ENCODE measurements around the gene PPAN.
A peak's percentile ranks its signal among the peaks of the same experiment; 100 is the strongest.

Gene PPAN, protein sequence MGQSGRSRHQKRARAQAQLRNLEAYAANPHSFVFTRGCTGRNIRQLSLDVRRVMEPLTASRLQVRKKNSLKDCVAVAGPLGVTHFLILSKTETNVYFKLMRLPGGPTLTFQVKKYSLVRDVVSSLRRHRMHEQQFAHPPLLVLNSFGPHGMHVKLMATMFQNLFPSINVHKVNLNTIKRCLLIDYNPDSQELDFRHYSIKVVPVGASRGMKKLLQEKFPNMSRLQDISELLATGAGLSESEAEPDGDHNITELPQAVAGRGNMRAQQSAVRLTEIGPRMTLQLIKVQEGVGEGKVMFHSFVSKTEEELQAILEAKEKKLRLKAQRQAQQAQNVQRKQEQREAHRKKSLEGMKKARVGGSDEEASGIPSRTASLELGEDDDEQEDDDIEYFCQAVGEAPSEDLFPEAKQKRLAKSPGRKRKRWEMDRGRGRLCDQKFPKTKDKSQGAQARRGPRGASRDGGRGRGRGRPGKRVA

DNA sequence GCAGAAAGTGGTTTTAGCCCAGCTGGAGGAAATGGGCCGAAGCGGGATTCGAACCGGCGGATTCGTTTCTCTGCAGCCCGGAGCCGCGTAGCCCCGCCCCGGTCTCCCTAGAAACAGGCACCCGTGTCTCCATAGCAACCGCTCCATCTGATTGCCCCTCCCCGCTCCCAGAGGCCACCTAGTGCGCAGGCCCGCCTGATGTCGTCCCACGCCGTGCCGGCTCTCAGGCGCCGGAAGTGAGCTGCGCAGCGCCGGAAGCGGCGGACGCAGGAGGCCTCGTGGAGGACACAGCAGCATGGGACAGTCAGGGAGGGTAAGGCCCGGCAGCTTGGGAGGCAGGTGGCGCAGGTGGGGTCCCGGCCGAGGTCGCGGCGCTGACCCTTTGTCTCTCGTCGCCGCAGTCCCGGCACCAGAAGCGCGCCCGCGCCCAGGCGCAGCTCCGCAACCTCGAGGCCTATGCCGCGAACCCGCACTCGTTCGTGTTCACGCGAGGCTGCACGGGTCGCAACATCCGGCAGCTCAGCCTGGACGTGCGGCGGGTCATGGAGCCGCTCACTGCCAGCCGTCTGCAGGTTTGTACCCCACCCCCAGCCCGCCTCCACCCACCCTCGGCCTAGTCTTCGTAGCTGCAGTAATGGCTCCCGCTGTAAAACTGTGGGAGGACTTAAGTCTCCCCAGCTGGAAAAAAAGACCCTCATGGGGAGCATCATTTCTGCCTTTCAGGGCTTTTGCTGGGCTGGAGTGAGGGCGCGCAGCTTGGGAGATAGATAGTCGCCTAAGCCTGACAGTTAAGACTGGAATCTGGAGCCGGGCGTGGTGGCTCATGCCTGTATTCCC lies at the start of gene PPAN:
TSS of gene PPAN (plus strand) at position 263 of the 837 bp plus-strand sequence. CDS start at position 296, 33 bp downstream.
- DNase-seq (ENCODE audit: low read depth in 2 of 3, low spot score in 1 of 3): peak; percentile 97 to 98 (median 97)

DNA sequence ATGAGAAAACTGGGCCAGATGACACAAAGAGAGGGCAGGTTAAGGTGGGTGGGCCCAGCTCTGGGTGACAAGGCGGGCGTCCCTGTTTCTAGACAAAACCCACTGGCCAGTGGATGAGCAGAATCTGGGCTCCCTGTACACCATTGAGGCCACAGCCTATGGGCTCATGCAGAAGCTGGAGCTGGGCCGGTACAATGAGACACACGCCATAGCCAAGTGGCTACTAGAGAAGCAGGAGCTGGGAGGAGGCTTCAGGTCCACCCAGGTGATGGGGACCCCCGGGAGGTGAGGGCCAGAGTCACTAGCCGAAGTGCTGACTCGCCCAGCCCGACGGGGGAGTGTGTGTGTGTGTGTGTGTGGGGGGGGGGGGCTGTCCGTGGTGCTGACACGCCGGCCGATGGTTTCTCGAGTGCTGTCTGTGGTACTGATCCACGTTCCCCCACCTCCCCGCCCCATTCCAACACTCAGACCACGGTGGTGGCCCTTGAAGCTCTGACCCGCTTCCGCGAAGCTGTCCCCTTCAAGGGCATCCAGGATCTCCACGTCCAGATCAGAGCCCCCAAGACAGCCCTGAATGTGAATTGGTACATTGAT lies 44.3 kb upstream of the PPAN start:
- no peak for DNase-seq (ENCODE audit: low read depth in 2 of 3, low spot score in 1 of 3)

DNA sequence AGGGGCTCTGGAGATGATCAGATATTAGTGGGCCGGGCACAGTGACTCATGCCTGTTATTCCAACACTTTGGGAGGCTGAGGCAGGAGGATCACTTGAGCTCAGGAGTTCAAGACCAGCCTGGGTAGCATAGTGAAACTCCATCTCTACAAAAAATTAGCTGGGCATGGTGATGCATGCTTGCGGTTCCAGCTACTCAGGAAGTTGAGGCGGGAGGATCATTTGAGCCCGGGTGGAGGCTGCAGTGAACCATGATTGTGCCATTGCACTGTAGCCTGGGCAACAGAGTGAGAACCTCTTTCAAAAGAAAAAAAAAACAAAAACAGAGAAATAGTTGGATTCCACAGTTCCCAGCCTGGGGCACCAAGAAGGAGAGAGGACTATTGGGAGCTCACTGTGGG lies 38.0 kb upstream of the PPAN start:
- DNase-seq (ENCODE audit: low read depth in 2 of 3, low spot score in 1 of 3): no peak

DNA sequence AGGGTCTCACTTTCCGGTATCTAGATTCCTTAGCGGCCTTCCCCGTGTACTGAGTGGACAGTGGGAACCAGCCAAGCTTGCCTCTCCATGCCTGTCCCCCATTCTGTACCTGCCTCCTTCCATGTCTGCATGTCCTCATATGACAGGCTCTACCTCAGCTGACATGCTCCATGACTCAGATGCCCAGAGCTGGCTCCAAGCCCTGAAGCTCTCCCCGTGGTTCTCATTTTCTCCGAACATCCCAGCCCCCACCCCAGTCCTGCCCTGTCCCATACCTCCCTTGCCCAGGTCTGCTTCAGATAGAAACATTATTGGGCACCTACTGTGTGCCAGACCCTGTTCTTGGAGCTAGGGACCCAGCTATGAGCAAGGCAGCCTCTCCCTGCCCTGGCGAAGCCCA lies 37.1 kb upstream of the PPAN start:
- DNase-seq (ENCODE audit: low read depth in 2 of 3, low spot score in 1 of 3): no peak

DNA sequence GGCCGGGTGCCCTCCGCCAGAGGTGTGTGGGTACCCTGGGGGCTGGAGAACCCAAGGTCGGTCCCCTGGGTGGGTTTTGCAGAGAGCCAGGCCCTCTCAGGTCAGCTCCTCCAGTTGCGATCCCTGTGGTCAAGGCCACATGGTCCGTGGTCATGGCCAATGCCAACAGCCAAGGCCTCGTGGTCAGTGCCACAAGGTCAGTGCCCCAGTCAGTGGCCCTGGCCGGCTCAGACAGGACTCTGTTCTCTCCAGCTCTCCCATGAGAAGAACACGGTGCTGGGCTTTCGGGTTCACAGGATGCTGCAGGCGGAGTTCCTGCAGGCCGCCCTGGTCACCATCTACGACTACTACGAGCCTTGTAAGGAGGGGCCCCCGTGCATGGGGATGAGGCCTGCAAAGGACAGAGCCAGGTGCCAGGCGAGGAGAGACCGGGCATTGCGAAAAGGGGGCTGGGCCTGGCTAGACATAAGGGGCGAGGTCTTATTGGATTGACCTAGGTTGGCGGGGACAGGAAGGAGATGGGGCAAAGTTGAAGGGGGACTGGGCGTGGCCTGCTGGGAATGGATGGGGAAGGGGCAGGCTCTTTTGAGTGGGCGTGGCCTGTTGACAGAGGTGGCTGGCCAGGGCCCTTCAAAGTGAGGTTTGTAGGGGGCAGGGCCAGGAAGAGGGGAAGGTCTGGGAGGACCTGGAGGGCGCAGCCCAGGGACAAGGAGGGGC lies 35.3 kb upstream of the PPAN start:
- no peak for DNase-seq (ENCODE audit: low read depth in 2 of 3, low spot score in 1 of 3)

DNA sequence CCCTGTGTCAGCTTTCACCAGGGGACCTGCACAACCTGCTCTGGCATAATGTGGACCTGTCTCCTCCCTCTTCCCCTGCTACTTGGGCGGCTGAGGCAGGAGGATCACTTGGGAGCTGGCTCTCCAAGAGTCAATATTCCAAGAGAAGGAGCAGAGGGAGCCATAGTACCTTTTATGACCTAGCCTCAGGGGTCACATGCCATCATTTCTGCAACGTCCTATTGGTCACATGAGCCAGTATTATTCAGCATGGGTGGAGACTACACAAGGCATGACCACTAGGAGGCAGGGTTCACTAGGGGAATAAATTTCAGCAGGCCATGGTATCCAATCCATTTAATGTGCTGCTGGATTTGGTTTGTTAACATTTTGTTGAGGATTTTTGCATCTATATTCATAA lies 32.0 kb upstream of the PPAN start:
- DNase-seq (ENCODE audit: low read depth in 2 of 3, low spot score in 1 of 3): peak; percentile 25 to 57 (median 40)

DNA sequence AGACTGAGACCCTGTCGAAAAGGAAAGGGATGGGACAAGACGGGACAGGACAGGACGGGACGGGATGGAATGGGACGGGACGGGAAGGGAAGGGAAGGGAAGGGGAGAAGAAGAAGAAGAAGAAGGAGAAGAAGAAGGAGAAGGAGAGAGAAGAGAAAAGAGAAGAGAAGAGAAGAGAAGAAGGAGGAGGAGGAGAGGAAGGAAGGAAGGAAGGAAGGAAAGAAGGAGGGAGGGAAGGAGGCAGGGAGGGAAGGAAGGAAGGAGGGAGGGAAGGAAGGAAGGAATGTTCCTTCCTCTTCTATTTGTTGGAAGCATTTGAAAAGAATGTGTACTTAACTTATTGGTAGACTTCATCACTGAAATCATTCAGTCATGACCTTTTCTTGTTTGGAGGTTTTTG lies 29.6 kb upstream of the PPAN start:
- no peak for DNase-seq (ENCODE audit: low read depth in 2 of 3, low spot score in 1 of 3)

DNA sequence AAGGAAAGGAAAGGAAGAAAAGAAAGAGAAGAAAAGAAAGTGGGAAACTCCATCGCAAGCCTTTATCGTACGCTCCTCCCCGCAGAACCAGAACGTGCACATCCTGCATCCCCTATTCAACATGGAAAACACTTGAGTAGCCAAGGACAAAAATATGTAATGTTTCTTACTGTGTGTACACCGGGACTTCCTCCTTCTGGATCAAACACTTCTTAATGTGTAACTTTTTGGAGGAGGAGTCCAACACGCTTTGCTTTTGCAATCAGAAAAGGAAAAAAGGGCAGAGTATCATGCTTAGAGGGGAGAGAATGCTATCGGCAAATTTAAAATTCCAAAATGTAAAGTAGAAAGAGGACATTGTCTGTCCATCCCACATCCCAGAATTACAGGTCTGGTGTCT lies 27.8 kb upstream of the PPAN start:
- no peak for DNase-seq (ENCODE audit: low read depth in 2 of 3, low spot score in 1 of 3)

DNA sequence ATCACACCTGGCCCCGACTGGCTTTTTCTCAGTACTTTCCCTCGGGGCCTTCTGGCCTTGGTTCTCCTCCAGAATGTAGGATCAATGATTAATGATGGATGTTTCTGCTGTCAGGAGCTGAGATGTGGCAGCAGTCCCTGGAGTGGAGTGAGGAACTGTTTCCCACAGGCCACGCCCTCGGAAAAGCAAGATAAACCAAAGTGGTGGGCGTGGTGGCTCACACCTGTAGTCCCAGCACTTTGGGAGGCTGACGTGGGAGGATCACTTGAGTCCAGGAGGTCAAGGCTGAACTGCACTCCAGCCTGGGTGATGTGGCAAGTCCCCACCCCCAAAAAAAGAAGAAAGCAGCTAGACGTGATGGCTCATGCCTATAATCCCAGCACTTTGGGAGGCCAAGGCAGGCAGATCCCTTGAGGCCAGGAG lies 27.1 kb upstream of the PPAN start:
- no peak for DNase-seq (ENCODE audit: low read depth in 2 of 3, low spot score in 1 of 3)

DNA sequence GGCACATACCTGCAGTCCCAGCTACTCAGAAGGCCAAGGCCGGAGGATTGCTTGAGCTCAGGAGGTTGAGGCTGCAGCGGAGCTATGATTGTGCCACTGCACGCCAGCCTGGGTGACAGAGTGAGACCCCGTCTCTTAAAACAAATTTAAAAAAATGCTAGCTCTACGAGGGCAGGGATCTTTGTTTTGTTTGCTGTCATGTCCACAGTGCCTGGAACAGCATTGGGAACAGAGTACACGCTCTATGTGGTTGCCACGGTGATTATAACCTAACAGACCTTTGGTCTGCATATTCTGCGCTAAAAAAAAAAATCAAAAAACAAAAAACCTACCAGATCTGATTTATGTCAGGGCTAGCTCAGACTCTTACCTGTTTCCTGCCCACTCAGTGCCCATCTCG lies 22.3 kb upstream of the PPAN start:
- no peak for DNase-seq (ENCODE audit: low read depth in 2 of 3, low spot score in 1 of 3)

DNA sequence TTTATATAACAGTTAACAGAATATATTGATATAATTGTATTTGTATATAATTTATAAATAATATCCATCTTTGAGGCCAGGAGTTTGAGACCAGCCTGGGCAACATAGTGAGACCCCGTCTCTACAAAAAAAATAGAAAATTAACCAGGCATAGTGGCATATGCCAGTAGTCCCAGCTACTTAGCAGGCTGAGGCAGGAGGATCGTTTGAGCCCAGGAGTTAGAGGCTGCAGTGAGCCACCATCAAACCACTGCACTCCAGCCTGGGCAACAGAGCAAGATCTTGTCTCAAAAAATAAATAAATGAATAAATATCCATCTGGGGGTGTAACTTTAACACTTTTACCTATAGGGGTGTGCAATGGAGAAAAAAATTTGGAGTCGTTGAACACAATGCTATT lies 21.4 kb upstream of the PPAN start:
- DNase-seq (ENCODE audit: low read depth in 2 of 3, low spot score in 1 of 3): no peak

DNA sequence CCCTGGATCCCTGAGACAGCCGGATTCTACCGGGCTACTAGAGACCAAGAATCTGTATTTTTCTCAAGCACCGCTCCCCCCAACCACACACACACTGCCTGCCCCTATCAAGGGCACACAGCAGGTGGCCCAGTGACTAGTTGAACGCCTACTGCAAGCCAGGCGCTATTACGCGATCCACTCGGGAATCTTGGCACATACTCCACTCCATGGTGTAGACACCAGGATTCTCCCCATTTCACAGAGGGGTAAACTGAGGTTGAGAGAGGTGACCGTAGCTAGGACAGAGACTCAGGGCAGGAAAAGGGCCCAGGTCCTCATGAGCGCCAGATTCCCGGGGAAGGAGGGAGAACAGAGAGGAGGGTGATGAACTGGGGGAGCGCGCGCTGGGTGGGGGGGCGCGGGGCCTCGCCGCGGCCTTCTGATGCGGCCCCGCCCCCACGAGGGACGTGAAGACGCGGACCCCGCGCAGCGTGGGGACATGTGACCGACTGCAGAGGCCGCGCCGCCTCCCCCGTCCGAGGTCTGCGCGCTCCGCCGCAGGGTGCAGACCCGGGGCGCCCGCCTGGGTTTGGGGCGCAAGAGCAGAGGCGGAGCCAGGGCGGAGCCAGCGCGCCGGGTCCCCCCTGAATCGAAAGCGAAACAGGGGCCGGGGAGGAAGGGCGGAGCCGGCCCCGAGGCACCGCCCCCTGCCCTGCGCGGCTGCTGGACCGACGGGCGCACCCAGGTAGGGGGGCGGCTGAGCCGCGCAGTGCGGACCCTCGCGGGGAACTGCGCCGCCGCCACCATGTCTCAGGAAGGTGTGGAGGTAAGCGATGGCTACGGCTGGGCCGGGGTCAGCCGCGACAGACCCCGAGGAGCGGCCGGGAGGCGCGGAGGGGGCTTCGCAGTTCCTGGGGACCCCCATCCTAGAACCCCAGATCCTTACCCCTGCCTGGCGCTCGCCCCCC lies 20.2 kb upstream of the PPAN start, which contains the start of gene SHFL:
TSS of gene SHFL (plus strand) at position 677 of the 950 bp plus-strand sequence. CDS start at position 788, 111 bp downstream.
- DNase-seq (ENCODE audit: low read depth in 2 of 3, low spot score in 1 of 3): peak; percentile 57 to 72 (median 58)

DNA sequence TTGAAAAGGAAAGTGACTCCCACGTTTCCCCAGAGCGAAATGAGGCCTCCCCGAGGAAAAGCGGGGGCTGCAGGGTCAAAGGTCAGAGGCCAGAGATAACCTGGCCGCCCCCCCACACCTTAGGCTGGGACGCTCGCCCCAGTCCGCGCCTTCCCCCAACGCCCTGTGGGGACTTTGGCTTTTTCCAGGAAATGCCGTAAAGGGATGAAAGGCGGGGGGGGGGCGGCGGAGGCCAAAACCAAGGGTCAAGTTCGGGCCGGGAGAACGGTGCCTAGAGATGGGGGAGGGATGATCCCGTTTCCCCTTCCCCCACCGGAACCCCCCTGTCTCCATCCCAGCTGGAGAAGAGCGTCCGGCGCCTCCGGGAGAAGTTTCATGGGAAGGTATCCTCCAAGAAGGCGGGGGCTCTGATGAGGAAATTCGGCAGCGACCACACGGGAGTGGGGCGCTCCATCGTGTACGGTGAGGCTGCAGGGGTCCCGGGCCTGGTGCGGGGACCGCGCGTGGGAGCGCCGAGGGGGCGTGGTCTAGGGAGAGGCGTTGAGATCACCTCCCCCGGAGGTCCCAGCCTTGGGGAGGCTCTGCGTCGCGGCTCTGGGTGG lies 19.5 kb upstream of the PPAN start:
- no peak for DNase-seq (ENCODE audit: low read depth in 2 of 3, low spot score in 1 of 3)

DNA sequence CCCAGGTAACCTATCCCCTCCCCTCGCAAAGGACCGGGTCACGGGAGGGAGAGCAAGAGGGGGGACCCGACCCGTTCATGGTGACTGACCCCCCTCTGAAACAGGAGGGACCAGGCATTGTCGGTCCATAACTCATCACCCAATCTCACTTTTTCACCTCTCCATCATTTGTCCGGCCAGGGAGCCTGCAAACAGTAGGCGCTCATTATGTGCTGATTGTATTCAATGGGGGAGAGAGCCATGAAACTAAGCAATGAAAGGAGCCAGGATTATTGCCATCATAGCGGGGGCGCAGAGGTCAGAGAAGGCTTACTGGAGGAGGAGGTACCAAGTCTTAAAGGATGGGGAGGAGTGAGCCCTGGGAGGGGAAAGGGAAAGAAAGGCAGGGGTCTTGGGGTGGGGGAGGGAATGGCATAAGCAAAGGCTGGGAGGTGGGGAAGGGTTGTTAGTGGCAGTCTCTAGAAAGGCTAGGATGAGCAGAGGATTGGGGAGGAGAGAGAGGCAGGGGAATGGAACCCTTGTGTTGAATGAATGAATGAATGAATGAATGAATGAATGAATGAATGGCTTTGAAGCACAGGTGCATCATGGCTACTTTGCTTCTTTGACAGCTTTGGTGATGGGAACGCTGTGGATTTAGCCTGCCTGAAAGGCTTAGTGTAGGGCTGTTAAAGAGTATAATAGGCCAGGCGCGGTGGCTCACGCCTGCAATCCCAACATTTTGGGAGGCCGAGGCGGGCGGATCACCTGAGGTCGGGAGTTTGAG lies 18.7 kb upstream of the PPAN start:
- no peak for DNase-seq (ENCODE audit: low read depth in 2 of 3, low spot score in 1 of 3)

DNA sequence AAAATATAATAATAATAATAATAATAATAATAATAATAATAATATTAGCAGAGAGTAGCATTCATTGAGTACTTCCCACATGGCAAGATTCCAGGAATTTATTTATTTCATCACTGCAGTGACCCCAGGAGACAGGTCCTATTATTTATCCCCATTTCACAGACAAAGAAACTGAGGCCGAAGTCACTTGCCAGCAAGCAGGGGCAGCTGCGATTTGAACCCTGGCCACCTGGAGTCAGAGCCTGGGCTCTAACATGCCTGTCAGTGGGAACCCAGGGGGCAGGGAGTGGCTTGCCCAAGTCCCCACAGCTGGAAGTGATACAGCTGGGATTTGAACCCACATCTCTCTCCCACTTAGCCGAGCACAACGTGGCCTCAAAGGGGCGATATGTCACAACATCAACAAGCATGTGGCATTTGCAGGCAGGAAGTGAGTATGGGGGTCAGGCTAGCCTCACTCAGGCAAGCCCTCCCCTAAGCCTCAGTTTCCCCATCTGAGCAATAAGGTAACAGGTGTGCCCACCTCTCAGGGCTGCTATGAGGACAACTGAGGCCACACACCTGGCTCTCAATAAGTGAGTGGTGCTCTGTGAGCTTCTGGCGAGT lies 17.1 kb upstream of the PPAN start:
- no peak for DNase-seq (ENCODE audit: low read depth in 2 of 3, low spot score in 1 of 3)

DNA sequence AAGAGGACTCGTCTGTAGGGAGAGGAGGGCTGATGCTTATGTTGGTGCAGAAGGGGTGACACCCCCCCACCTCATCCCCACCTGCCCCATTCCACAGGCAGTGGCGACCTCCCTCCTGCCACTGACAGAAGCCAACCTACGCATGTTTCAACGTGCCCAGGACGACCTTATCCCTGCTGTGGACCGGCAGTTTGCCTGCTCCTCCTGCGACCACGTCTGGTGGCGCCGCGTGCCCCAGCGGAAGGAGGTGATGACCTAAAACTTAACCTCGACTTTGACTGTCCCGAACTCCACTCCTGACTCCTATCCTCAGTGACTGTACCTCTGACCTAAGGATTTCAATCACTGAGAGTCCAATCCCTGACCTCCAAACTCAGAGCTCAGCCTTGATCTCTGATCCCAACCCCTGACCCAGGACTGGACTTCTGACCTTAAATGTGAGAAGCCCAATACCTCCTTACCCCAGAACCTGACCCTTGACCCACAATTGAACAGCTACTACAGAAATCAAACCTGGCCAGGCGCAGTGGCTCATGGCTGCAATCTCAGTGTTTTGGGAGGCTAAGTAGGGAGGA lies 16.3 kb upstream of the PPAN start:
- no peak for DNase-seq (ENCODE audit: low read depth in 2 of 3, low spot score in 1 of 3)

DNA sequence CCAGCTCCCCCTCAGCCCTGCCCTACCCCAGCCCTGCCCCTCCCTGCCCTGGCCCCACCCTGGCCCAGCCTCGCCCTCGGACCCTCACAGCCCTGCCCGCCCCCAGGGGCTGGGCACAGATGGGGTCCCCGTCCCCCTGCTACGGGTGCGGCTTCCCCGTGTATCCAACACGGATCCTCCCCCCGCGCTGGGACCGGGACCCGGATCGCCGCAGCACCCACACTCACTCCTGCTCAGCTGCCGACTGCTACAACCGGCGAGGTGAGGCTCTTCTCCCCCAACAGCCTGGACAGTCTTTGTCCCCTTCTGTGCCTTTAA lies 14.8 kb upstream of the PPAN start:
- DNase-seq (ENCODE audit: low read depth in 2 of 3, low spot score in 1 of 3): no peak
